ENCODE results near the gene BRPF3. TPM values are rescaled to one million over a fixed set of nuclear protein-coding genes. Genes with fewer than 3 reads are reported as not detected.

Gene BRPF3
- total and polyA plus RNA-seq, 9 of the 15 experiments (the other 6 are each of a cell fraction or from before 2014, with no cell fraction given) = 2.2 to 19.3 (median 8.0) TPM

DNA sequence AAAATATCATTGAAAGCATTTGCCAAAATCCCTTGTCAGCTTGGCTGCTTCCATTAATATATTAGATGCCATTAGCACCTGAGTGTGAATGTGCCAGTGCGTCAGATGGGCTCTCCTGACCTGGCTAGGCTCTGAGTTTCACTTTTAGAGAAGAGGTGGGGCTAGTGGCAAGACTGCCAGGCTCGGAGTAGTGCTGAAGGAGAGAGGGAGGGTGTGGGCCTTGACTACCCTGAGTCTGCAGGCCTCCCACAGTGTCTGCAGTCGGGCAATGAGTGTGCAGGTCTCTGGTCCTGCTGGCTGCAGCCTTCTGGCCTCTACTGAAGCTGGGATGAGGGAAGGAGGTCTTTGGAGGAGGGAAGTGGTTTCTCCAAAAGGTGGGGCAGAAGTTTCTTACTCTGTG lies 38.8 kb downstream of the BRPF3 start:
- ChIA-PET CTCF (ENCODE audit: low intra/inter-chr PET ratio) (no interaction called here), POLR2A (interaction anchor here (0.8 kb wide), 1 partner anchor 30 kb away, joined by 3 read pairs; no protein-coding TSS in a partner anchor)
- Histone ChIP-seq H3K36me3 (ENCODE audit: control insufficient read depth, insufficient read depth, low read length) (peaks cover 3% of the 10 kb centered on the region; the same call in 1 of the 3 replicates), H3K9me1 (ENCODE audit: control insufficient read depth, insufficient read depth, low read length) (no peaks in the 10 kb centered on the region), H3K9ac (ENCODE audit: insufficient read depth in 1 of 2, low read depth in 2 of 2, low read length in 2 of 2) (peak overlapping the region in 1 of 2 experiments; percentile 6; a peak in 1 of 4 replicates), H3K4me2 (ENCODE audit: insufficient read depth, low read length) (no peak overlapping the region), H3K4me1 (replicated peaks in 1 of 2; ENCODE audit: control insufficient read depth in 2 of 2, insufficient read depth in 2 of 2, low read length in 2 of 2) (no peaks in the 10 kb centered on the region; a peak in 1 of 5 replicates), H3K27me3 (ENCODE audit: control insufficient read depth in 2 of 2, insufficient read depth in 2 of 2, low read length in 2 of 2) (peaks cover 0 to 7% of the 10 kb centered on the region in 2 experiments; a peak in 1 of 5 replicates), H2AFZ (ENCODE audit: low read depth, low read length) (no peak overlapping the region), H3K9me3 (replicated peaks; ENCODE audit: control insufficient read depth, insufficient read depth, low read depth, low read length) (no peaks in the 10 kb centered on the region), H3K4me3 (no peak overlapping the region), H3K79me2 (ENCODE audit: control insufficient read depth, insufficient read depth, low read length) (no peaks in the 10 kb centered on the region), H4K20me1 (replicated peaks; ENCODE audit: control insufficient read depth, insufficient read depth, low read length) (no peaks in the 10 kb centered on the region), H3K27ac (ENCODE audit: extremely low read depth, low read depth, low read length) (no peak overlapping the region)
- WGBS (ENCODE audit: insufficient coverage, low coverage, missing lambda C conversion rate) = 19% methylated on average over 3 of the region's 3 CpGs
- in situ Hi-C loops (cut with MboI) (no loop called here), intact Hi-C loops (cut with micrococcal nuclease) (no loop called here)
- ATAC-seq (peak; percentile 57; the same call in 2 of the 3 replicates), FAIRE-seq (no peak), DNase-seq (ENCODE audit: extremely low read depth in 1 of 4, low spot score in 3 of 4) (no peak)
- TF ChIP-seq RCOR1 (IDR thresholded peaks at IDR 0.05; ENCODE audit: borderline replicate concordance in 1 of 2, low read depth in 2 of 2, low read length in 2 of 2) (no peak), MYC (IDR thresholded peaks at IDR 0.05; ENCODE audit: low read depth, low read length) (no peak), MYC (CRISPR knock-in tag; IDR thresholded peaks at IDR 0.05; ENCODE audit: borderline replicate concordance, low read depth) (no peak), ZSCAN29 (IDR thresholded peaks at IDR 0.05) (no peak), TCF7 (IDR thresholded peaks at IDR 0.05; ENCODE audit: borderline replicate concordance) (no peak), ZNF212 (CRISPR knock-in tag; IDR thresholded peaks at IDR 0.05) (no peak), TCF3 (CRISPR knock-in tag; IDR thresholded peaks at IDR 0.05) (no peak), SNIP1 (IDR thresholded peaks at IDR 0.05; ENCODE audit: low read depth) (no peak), ZNF324 (CRISPR knock-in tag; IDR thresholded peaks at IDR 0.05) (no peak), YBX1 (IDR thresholded peaks at IDR 0.05) (no peak), ZNF589 (CRISPR knock-in tag; IDR thresholded peaks at IDR 0.05; ENCODE audit: low read depth) (no peak), HSF4 (CRISPR knock-in tag; IDR thresholded peaks at IDR 0.05; ENCODE audit: borderline replicate concordance) (no peak), C11orf30 (IDR thresholded peaks at IDR 0.05; ENCODE audit: low read depth) (no peak), ZBTB43 (CRISPR knock-in tag; IDR thresholded peaks at IDR 0.05) (no peak), SETDB1 (IDR thresholded peaks at IDR 0.05; ENCODE audit: low read length) (no peak), BRD9 (IDR thresholded peaks at IDR 0.05; ENCODE audit: low read depth, partially characterized antibody) (no peak)
- no TSS peak for BruUV-seq (replicated peaks)
